NCI-H2107 (cell line): ENCODE measurements around the gene HSF4.
"Not testable (repeated sequence)": the region's sequence is repeated elsewhere in the genome, so short reads cannot be mapped to it uniquely, and the experiment has no call there.

Source experiments
- DNase-seq: peaks from one replicate; lab custom pipeline; 2025; lab: John Stamatoyannopoulos, UW

HSF4 gene

DNA sequence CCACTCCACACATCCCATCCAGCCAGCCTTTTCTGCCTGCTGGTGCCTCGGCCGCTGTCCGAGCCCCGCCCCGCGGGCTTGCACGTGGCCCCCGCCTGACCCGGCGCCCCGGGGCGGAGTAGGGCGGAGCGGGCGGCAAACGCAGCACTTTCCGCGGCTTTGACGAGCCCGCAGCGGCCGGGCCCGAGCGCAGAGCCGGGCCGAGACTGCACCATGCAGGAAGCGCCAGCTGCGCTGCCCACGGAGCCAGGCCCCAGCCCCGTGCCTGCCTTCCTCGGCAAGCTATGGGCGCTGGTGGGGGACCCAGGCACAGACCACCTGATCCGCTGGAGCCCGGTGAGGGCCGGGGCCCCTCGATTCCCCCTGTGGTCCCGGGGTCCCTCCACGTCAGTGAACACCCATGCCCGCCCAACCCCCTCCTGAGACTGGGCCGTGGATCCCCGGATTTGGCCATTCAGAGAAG, at the start of gene HSF4:
Gene HSF4 (plus strand): TSS at position 147 of the 463 bp plus-strand sequence. CDS start 67 bp downstream, at position 214.
- no peak for DNase-seq

DNA sequence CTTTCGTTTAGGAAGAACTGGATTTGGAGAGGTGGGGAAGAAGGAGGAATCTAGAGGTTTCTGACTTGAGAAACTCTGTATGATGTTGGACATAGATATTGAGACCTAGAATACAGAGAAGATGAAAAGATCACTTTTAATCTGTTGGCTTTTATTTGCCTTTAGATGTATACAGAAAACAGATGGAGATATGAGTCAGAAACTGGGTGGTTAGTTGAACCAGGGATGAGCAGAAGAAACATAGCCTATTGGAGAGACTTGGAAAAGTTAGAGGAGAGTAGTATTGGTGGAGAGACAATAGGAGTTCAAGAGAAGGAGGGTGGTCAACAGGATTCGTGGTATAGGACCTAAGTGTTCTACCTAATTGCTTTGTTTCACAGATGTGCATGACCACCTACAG, 49.8 kb upstream of the HSF4 start:
- no peak for DNase-seq

- no peak for DNase-seq
Measured at GRCh38 chr16:67115639-67116038, 48.9 kb upstream of the HSF4 start.

- DNase-seq, result no peak
Measured at GRCh38 chr16:67116388-67117311, 47.9 kb upstream of the HSF4 start.

DNA sequence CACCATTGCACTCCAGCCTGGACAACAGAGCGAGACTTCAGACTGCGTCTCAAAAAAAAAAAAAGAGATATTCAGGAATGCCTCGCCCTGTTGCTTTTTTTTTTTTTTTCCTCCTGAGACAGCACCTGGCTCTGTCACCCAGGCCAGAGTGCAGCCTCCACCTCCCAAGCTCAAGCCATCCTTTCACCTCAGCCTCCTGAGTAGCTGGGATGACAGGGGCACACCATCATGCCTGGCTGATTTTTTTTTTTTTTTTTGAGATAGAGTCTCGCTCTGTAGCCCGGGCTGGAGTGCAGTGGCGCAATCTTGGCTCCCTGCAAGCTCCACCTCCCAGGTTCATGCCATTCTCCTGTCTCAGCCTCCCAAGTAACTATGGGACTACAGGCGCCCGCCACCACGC, 46.8 kb upstream of the HSF4 start:
- DNase-seq, result no peak

- DNase-seq, result no peak
Measured at GRCh38 chr16:67120025-67120424, 44.5 kb upstream of the HSF4 start.

DNA sequence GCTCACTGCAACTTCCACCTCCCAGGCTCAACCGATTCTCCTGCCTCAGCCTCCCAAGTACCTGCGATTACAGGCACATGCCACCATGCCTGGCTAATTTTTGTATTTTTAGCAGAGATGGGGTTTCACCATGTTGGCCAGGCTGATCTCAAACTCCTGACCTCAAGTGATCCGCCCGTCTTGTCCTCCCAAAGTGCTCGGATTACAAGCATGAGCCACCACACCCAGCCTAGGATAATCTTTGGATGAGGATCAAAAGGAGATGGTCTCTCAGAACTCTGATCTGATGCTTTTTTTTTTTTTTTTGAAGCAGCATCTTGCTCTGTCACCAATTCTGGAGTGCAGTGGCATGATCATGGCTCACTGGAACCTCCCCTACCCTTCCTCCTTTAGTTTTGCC, 41.7 kb upstream of the HSF4 start:
- DNase-seq, result not testable (repeated sequence)

GRCh38 chr16:67128417-67128816, 36.1 kb upstream of the HSF4 start:
- DNase-seq, result no peak

- DNase-seq, result no peak
Measured at GRCh38 chr16:67128887-67129286, 35.7 kb upstream of the HSF4 start.

DNA sequence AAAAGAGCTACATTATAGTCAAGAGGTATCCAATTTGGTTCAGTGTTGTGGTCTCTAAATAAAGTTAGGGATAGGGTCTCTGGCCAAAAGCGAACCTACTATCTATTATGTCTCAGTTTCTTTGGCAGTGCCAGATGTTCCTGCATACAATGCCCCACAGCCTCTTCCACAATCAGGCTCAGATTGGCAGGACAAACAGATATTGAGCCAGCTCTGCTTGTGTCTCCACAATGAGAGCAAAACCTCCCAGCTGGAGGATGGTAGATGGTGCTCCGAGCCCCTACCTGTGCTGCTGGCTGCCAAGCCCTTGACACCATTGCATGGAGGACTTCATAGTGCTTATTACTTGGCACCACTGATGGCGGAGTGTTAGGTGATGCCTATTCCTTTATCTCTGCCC, 35.1 kb upstream of the HSF4 start:
- no peak for DNase-seq

DNA sequence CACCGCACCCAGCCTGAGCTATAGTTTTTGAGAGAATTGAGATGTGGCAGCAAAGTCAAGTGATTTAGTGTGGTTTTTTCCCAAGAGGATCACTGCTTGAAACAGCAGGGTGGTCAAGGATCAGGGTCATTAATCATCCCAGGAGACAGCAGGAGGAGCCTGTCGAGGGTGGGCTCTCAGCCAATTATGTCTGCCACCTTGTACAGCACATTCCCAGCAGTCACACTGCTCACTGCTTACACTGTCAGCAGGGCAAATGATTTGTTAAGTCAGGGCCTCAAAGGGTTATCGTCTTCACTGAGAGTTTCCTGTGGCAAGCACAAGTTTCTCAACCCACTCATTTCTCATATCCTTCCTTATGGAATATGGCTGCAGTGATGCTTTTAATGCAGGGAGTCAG, 26.9 kb upstream of the HSF4 start:
- DNase-seq, result no peak

GRCh38 chr16:67141391-67141790, 23.2 kb upstream of the HSF4 start:
- no peak for DNase-seq

DNA sequence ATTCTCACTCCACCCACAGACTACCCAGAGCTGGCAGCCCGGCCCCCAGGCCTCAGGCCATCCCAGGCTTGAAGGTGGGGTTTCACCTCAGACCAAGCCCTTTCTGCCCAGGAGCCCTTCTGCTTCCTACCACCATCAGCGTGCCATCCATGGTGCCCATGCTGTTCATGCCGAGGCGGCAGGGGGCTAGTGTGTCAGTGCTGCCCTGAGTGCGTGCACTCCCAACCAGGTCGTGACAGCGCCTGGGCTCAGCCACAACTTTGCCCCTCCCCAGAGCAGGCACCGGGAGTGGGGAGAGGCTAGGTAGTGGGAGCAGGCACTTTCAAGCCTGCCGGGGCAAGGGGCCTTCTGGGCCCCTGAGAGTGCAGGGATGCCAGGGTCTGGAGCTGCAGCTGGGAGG, 22.2 kb upstream of the HSF4 start:
- DNase-seq, result no peak

GRCh38 chr16:67144943-67145342, 19.6 kb upstream of the HSF4 start:
- no peak for DNase-seq

GRCh38 chr16:67145746-67146145, 18.8 kb upstream of the HSF4 start:
- DNase-seq, result no peak

DNA sequence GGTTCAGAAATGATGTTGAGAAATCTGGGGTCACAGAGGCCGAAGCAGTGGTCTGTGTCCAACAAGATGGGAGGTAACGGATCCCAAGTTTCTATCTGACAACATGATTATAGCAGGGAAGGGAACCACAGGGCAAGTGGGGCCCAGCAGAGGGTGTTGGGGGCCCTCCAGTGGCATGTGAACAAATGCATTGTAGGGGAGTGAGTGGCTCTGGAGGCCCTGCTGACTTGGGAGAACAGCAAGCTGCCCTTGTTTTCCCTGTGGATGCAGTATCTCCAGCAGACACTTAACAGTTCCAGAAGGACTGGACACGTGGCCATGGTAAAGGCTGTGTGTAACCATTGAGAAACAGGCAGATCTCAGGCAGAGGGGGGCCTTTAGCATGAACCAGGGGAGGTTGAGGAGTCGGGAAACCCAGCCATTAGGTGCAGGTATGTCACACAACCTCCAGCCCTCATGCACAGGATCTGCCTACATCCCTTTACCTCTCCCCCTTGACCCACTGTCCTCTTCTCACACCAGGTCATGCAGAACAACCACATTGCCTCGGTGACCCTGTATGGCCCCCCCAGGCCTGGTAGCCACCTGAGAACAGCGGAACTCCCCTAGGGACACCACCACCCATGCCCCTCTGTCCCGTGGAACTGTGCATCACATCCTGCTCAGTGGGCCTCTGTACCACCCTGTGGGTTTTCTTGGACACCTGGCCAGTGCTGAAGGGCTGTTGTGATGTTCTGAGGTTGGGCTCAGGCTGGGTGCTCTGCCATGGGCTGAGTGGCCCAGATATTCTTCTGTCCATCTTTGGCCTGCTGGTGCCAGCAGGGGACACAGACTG, 17.8 kb upstream of the HSF4 start:
- no peak for DNase-seq

GRCh38 chr16:67147437-67148140, 17.0 kb upstream of the HSF4 start:
- no peak for DNase-seq

- DNase-seq, result no peak
Measured at GRCh38 chr16:67148221-67148620, 16.3 kb upstream of the HSF4 start.

- no peak for DNase-seq
Measured at GRCh38 chr16:67148656-67149275, 15.8 kb upstream of the HSF4 start.

- no peak for DNase-seq
Measured at GRCh38 chr16:67149276-67150046, 15.1 kb upstream of the HSF4 start.
